ENCODE data around the gene ABCG1. TPM values are rescaled to one million over a fixed set of nuclear protein-coding genes. Genes with fewer than 3 reads are reported as not detected.

ABCG1 gene
- total RNA-seq, 1 donor from 2014 or later = 39.5 TPM

- Histone ChIP-seq H3K27me3 (no peaks in the 10 kb centered on the region), H3K36me3 (no peaks in the 10 kb centered on the region), H3K4me1 (peaks cover 6 to 22% of the 10 kb centered on the region in 2 donors), H3K27ac (no peak overlapping the region), H3K9me3 (no peaks in the 10 kb centered on the region), H3K4me3 (no peak overlapping the region)
- no peak for DNase-seq (ENCODE audit: low spot score in 2 of 2)
- intact Hi-C loops (cut with DNase I) = no loop called here
- no peak for TF ChIP-seq CTCF (IDR thresholded peaks at IDR 0.05)
These were observed 5.1 kb downstream of the ABCG1 start for GRCh38 chr21:42223826-42224575.

GRCh38 chr21:42225042-42225441 lies 6.1 kb downstream of the ABCG1 start:
- DNase-seq (ENCODE audit: low spot score in 2 of 2) = no peak
- Histone ChIP-seq H3K36me3 (no peaks in the 10 kb centered on the region), H3K27ac (no peak overlapping the region), H3K27me3 (no peaks in the 10 kb centered on the region), H3K4me1 (peaks cover 0 to 13% of the 10 kb centered on the region in 2 donors), H3K9me3 (no peaks in the 10 kb centered on the region), H3K4me3 (no peak overlapping the region)
- TF ChIP-seq CTCF (IDR thresholded peaks at IDR 0.05) = no peak
- intact Hi-C loops (cut with DNase I) = no loop called here

DNA sequence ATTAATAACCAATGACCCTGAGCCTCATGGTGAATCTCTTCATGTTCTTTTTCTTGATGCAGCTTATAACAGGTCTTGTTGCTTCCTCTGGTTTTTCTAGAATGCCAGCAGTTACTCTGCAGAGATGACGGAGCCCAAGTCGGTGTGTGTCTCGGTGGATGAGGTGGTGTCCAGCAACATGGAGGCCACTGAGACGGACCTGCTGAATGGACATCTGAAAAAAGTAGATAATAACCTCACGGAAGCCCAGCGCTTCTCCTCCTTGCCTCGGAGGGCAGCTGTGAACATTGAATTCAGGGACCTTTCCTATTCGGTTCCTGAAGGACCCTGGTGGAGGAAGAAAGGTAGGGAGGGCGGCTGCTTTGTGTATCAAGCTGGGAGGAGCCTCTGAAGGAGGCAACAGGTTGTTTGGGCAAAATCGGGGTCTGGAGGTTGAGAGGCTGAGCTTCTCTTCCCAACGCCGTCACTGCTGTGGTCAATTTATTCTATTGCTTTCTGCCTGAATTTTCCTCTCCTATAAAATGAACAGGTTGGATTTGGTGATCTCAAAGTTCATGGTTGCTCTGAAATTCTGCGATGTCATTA lies 6.7 kb downstream of the ABCG1 start:
- no peak overlapping the region for H3K4me3 ChIP-seq
- TF ChIP-seq CTCF (IDR thresholded peaks at IDR 0.05) = no peak
- H3K4me1 ChIP-seq = peaks cover 0 to 8% of the 10 kb centered on the region in 2 donors
- no peaks in the 10 kb centered on the region for H3K36me3 ChIP-seq
- H3K9me3 ChIP-seq = no peaks in the 10 kb centered on the region
- no peak overlapping the region for H3K27ac ChIP-seq
- no peaks in the 10 kb centered on the region for H3K27me3 ChIP-seq
- intact Hi-C loops (cut with DNase I) = no loop called here
- DNase-seq (ENCODE audit: low spot score in 2 of 2) = no peak

DNA sequence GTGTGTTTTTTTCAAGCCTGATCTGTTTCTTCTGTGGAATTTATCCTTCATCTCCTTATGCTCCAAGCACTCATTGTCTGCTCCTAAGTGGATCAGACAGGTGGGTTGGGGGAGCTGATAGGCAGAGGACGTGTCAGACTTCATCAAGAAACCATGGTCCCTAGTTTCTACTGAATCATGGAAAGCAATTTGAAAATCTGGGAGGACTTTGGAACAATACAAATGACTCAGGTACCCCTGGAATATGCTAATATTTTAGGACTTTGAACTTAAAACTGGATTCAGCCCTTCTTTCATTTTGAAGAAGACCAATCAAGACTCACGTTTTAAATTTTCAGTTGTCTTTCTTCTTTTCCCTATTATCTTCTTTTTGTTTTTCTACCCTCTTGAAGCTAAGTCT lies 7.7 kb downstream of the ABCG1 start:
- intact Hi-C loops (cut with DNase I) = no loop called here
- no peak overlapping the region for H3K27ac ChIP-seq
- H3K27me3 ChIP-seq = no peaks in the 10 kb centered on the region
- TF ChIP-seq CTCF (IDR thresholded peaks at IDR 0.05) = no peak
- H3K36me3 ChIP-seq = no peaks in the 10 kb centered on the region
- DNase-seq (ENCODE audit: low spot score in 2 of 2) = no peak
- no peaks in the 10 kb centered on the region for H3K9me3 ChIP-seq
- peaks cover 0 to 3% of the 10 kb centered on the region in 2 donors for H3K4me1 ChIP-seq
- H3K4me3 ChIP-seq = no peak overlapping the region

- H3K27ac ChIP-seq = peak overlapping the region in 1 of 2 donors; percentile 14
- no peak for TF ChIP-seq CTCF (IDR thresholded peaks at IDR 0.05)
- no peaks in the 10 kb centered on the region for H3K36me3 ChIP-seq
- H3K27me3 ChIP-seq = no peaks in the 10 kb centered on the region
- intact Hi-C loops (cut with DNase I) = no loop called here
- no peaks in the 10 kb centered on the region for H3K9me3 ChIP-seq
- H3K4me1 ChIP-seq = peaks cover 0 to 6% of the 10 kb centered on the region in 2 donors
- no peak overlapping the region for H3K4me3 ChIP-seq
- peak; percentile 84 to 92 for DNase-seq (ENCODE audit: low spot score in 2 of 2)
These were observed 9.2 kb downstream of the ABCG1 start for GRCh38 chr21:42227909-42228708.
